GM19328 (cell line): ENCODE data around the gene FSHR.

Experiments used
- ATAC-seq: cut with Tn5 transposase; IDR thresholded peaks from one replicate; pipeline ENCODE4 v1.9.1; 2021; ENCODE audit warnings: mild to moderate bottlenecking, moderate library complexity; ENCODE audit not compliant: unreplicated experiment

Gene FSHR, protein sequence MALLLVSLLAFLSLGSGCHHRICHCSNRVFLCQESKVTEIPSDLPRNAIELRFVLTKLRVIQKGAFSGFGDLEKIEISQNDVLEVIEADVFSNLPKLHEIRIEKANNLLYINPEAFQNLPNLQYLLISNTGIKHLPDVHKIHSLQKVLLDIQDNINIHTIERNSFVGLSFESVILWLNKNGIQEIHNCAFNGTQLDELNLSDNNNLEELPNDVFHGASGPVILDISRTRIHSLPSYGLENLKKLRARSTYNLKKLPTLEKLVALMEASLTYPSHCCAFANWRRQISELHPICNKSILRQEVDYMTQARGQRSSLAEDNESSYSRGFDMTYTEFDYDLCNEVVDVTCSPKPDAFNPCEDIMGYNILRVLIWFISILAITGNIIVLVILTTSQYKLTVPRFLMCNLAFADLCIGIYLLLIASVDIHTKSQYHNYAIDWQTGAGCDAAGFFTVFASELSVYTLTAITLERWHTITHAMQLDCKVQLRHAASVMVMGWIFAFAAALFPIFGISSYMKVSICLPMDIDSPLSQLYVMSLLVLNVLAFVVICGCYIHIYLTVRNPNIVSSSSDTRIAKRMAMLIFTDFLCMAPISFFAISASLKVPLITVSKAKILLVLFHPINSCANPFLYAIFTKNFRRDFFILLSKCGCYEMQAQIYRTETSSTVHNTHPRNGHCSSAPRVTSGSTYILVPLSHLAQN

DNA sequence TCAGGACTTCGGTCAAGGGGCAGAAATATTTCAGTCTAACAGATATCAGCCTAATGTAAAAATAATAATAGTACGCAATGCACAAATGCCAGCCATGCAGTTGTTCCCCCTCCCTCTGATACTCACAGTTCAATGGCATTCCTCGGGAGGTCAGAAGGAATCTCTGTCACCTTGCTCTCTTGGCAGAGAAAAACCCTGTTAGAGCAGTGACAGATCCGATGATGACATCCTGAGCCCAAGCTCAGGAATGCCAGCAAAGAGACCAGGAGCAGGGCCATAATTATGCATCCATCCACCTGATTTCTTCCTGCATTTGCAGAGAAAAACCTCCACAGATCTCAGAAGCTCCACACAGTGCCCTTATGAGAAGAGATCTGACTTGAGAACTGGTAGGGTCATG lies at the start of gene FSHR:
FSHR (minus strand) TSS at position 376 of the 400 bp plus-strand sequence; CDS start at position 278, 98 bp downstream.
- no peak for ATAC-seq

DNA sequence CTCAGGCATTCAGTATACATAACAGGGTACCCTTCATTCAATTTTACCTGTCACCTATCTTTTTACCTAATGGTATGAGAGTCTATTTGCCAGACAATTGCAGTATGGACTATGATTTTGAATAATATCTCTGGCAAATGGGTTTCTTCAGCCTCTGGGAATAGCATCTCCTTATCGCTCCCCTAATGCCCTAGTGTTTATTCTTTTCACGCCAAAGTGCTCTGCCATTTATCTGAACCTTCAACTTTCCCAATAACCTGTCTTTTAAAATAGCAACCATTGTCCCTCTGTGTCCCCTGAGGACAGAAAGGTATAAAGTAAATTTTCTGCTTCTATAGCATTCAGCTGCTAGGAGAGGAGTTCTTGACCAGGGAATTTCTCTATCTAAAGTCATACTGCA lies 45.0 kb upstream of the FSHR start:
- ATAC-seq: no peak

DNA sequence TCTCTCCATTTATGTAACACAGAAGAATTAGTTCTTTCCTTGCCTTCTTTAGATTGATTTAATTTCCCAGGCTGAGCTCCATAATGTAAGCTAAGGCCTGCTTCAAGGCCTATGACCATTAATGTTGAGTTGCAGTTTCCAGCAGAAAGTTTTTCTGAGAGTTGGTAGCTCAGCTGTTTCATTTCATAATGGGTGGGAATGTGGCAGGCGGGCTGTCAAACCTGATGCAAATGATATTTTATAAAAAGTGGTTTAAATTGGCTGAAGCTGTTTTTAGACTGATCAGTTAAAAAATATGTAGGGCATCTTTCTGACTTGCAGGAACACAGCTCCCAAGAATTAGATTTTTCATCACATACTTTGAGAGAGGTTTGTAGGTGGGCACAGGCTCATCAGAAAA lies 40.4 kb upstream of the FSHR start:
- no peak for ATAC-seq

DNA sequence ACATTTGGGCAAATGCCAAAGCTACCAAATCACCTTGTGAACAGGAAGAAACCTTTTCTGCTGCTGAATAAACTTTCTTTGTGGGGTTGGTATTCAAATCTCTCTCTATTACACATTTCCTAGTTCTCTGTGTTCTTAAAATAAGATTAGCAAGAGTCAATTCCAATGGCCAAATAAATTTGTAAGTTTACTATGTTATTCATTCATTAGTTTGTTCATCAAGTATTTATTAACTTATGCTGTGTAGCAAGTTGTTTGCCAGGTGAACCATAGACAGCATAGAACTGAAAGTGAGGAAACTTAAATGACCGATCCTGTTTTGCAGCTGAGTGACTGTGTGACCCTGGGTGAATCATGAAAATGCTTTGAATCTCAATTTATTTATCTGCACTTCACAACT lies 37.7 kb upstream of the FSHR start:
- ATAC-seq: no peak

DNA sequence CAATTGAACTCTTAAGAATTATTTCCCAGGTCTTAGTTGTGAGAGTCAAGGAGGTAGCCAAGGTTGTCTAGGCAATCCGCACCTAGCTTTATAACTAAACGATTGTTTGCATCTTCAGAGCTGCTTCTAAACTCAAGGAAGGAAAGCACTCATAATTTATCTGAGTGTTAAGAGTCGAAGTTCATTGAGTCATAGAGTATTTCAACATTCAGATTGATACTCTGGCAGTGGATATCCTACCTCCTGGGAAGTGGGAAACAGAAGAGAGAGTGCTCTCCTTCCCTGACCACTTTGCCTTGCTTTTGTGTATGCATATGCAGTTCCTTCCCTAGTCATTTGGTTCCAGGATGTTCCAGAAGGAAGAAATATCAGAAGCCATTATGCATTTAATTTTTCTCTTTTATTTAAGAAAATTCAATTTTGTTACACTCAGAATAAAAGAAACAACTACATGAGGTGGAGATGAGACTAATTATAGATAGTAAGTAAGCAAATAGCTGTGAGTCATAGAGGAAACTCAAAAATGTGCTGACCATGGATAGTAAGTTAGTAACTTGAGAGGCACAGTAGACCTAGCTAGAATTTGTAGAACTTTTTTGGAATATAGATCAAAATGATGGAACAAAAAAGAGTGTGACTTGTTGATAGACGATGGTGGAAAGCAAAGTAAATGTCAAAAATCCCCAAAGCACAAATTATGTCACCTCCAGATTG lies 35.4 kb upstream of the FSHR start:
- ATAC-seq: no peak

DNA sequence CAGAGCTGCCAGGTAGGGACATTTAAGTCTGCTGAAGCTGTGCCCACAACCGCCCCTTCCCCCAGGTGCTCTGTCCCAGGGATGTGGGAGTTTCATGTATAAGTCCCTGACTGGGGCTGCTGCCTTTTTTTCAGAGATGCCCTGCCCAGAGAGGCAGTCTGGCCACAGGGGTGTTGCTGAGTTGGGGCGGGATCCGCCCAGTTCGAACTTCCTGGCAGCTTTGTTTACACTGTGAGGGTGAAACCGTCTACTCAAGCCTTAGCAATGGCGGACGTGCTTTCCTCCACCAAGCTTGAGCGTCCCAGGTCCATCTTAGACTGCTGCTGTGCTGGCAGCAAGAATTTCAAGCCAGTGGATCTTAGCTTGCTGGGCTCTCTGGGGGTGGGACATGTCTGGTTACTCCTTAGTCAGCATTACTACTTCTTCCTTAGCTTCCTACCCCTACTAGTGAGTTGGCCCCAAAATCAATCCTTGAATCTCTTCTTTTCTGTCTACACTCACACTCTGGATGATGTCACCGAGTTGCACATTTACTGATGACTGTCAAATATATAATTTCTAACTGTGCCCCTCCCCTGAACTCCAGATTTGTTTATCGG lies 31.8 kb upstream of the FSHR start:
- ATAC-seq: no peak

DNA sequence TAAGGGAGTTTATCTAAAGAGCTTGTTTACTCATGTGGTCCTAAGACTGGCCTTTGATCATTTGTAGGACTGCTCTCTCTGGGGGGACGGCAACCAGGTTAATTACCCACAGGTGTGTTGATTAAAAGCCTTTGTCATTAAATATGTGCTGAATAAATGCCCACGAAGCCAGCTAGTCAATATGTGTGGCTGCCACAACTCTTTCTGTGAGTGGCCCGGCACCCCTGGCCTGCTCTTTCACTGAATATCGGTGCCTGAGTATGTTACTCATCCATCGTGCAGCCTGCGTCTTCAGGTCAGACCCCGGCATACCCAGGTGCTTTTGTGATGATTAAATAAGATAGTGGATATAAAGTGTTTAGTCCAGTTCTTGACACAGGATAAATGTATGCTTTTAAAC lies 24.3 kb upstream of the FSHR start:
- ATAC-seq: no peak

DNA sequence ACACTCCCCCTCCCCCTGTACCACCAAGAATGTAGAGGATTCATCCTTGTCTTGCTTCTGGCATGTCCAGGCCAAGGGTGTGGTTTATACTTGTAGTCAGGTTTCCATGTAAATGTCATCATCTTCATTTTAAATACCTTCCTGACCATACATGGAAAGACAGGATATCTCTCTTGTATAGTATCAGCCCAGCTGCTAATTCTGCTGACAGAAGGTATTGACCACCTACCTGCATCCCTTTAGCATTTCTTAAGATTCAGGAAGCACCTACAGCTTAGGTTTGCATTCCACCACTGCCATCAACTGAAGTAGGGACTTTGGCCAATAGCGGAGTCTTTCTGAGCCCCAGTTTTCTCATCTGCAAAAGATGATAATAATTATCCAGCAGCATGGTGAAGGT lies 22.9 kb upstream of the FSHR start:
- ATAC-seq: no peak

DNA sequence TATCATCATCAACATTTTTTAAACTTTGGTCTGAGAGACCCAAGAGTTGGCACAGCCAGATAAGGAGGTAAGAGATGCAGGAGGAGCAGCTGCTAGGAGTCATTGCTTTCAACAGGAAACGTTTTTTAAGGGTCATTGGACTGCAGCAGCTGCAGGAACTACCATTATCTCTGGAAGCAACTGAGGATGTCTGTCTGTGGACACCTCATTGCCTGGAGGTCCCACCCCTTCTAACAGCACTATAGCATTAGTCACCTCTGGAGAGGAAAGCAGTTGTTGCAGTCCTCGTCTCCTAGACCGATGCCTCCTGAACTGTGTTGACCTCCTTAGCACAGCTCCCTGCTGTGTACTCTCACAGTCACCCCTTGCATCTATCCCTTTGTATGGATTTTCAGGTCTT lies 21.5 kb upstream of the FSHR start:
- ATAC-seq: no peak

DNA sequence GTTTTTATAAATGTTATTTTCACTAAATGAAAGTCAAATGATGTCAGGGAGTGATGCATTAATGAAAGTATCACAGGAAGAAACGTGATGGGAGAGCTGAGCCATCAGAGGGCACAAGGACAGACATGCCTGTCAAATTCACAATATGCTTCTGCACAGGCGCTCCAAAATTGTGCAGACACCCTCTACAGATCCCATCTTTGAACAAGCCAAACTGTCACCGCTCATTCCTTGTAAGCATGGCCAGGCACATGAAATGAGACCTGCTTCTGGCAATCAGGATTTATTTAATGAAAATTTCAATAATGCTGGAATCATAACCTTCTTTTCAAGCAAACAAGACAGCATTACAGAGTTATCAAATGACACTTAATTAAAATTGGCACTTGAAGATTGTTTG lies 20.4 kb upstream of the FSHR start:
- ATAC-seq: no peak

DNA sequence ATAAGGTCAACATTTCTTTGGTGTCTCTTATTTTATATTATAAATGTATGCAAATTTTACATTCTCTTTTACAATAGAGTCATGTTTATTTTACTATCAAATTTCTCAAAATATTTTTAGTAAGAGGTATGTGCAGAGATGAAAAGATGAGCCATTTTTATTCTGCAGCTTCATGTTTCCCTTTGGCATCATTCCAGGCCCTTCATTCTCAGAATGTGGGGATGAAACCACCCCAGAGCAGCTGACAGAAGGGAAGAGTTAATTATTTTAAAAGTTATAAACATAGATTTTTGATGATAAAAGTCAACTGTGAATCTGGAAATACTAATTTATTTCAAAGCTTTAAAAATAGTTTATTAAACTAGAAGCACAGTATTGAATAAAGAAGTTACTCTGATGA lies 12.8 kb upstream of the FSHR start:
- no peak for ATAC-seq

DNA sequence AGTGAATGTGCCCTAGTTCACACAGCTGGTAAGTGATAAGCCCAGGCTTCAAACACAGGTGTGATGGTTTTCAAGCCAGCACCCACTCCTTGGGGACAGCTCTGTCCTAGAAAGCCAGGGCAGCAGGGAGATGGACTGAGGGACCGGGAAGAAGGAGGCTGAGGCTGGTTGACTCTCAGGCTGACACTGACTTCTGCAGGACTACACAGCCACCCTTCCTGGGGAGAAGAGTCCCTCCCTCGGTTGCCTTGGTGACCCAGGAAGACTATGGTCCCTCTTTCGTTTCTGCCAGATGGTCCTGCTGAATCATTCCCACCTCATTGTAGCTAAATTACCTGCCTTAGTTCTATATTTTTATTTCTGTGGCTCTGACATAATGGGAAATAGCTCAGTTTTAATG lies 11.3 kb upstream of the FSHR start:
- no peak for ATAC-seq

DNA sequence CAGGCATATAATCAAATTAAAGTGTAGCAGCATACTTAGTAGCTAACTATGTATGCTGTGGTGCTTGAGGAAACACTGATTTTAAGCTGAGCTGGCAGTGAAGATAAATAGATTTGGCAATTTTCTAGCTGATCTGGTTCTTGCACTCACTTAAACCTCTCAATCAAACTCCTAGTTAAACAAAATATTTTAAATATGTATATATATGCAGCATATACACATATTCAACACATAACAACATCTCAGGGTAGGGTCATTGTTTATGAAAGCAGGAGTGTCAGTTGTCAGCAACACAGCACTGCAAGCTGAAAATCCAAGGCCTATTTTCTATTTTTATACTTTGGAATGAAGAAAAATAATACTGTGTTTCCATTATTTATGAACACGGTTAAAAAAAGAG lies 10.4 kb upstream of the FSHR start:
- no peak for ATAC-seq

DNA sequence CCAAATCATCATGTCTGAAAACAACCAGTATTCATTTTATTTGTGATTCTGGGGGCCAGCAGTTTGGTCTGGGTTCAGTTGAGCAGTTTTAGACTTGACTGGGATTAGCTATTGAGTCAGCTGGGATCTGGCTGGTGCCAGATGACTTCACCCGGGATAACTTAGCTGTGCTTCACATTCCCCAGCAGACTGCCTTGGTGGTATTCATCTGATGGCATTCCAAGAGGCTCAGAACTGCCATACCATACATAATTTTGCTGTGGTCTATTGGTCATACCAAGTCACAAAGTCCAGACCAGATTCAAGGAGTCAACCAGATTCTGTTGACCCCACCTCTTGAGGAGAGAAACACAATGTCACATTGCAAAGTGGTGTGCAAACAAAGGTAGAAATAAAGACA lies 7.8 kb upstream of the FSHR start:
- ATAC-seq: no peak

DNA sequence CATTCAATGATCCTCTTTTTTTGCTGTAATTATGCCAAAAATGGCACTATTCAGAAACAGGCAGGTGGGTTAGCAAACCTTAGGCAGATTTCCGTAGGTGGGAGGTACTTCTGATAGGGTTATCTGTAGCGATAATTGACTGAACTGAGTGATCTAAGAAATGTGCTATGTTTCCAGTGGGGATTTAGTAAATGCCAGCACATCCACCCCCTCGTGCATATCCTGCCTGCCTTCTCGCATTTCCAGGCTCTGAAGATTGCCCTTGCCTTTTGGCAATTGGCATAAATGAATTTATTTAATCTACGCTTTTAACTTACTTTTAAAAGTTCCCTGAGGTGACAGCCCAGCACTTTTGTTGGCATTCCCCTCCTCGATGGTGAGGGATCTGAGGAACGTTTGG lies 576 bp upstream of the FSHR start:
- no peak for ATAC-seq

DNA sequence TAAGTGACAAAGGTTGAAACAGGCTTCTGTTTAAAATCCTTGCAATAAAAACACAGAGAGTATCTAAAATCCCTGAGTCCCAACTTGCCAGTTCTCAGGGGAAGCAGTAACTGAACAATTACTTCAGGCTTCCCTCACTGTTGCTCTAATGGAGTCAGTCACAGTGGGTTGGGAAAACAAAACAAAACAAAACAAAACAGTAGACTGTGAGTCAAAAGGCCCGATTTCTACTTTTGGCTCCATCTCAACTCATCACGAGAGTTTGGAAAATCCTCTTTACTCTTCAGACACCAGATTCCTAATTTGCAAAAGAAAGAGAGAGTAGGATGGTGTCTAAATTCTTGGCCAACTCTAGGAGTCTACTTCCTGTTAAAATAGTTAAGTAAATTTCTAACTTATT lies 1.1 kb downstream of the FSHR start:
- no peak for ATAC-seq

DNA sequence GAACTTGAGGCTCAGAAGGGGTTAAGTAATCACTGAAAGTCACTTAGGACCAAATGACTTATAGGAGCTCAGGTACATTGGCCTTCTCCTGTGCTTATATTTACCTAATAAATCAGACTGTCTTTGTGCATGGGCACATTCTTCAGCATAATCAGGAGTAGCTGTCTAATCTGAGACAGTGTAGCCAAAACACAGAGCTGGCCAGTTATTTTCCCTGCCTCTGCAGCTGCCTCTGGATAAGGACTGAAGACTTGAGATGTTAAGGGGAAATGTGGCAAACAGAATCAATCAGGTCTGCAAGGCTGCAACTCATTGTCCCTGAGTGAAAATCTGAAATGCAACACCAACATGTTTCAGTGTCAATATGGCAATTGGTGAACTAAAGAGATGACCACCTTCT lies 1.5 kb downstream of the FSHR start:
- no peak for ATAC-seq

DNA sequence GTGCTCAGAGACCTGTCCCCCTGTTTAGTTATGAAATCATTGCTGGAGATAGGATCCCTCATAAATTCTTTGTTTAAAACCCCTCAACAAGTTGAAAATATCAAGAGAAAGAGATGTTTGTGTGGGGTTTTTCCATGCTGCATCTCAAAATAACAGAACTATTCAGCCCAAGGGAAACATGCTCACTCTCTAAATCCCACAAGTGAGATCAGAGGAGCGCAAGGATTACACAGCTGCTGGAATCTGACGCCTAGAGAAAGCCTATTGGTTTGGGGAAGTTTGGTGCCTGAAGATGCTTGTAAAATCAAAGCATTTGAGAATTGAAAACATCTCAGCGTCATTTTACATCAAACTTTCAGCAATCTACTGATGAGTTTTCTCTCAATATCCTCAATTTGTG lies 7.9 kb downstream of the FSHR start:
- no peak for ATAC-seq

DNA sequence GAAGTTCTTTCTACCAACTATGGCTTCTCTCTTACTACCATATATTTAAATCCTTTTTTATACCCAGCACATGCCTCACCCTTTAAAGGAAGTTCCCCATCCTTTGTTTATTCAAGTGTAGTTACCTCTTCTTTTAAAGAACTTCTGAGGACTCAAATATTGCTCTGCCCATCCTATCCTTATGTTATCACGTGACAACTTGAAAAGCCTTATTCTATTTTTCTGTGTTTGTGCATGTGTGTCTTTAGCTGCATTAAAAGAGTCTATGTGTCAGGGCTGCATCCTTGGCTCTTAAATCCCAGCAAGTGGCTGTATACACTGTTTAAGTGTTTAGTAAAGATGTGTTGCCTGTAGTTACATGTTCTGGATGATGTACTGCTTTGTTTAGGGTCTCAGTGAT lies 22.5 kb downstream of the FSHR start:
- ATAC-seq: no peak

DNA sequence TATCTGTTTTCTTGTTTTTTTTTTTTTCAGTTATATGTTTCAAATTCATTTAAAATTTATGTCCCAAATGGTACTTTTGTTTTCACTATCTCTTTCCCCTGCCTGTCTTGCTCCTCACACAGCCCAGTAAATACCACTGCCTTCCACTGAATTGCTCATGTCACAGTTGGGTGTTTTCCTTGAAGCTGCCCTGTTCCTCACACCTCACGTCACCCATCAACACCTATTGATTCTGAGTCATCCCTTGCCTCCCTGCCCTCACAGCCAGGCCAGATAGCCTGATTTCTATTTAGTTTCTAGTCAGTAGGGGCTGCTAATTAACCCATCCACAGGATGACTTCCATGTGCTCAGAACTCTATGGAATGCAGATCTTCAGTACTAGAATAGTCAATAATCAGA lies 25.3 kb downstream of the FSHR start:
- no peak for ATAC-seq

DNA sequence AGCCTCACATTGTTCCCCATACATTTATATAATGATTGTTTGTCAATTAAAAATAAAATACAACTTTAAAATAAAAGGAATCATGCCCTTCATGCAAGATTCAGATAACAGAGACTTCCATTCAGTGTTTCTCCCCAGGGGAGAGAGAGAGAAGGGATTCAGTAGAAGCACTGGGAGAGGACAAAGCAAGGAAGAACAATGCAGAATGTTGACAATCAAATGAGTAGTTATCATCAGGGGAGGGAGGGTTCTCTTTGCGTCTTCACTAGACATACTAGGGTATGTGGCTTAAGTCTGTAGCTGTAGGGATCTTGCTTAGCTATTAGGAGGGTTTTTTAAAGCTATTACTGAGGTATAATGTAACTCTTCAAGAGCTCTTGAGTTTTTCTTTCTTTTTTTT lies 30.7 kb downstream of the FSHR start:
- ATAC-seq: no peak

DNA sequence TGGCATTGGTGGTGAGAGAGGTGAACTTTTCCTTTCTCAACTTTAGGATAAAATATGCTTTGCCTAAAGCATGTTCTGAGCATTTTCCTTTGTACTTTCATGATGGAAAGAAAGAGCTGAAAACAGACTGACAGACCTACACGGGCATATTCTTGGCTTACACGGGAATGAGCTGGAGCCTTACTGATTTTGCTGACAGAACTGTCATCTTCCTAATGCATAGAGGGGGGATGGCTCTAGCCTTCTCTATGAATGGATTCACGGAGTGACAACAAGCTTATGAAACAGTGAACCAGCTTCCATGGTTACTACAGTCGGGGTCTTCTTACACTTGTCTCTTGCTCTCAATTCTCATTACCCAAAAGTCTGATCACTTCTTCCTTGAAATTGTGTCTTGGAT lies 32.2 kb downstream of the FSHR start:
- ATAC-seq: no peak
